ENCODE results near the gene TM9SF2. TPM values are rescaled to one million over a fixed set of nuclear protein-coding genes. Genes with fewer than 3 reads are reported as not detected.

The TM9SF2 gene
- total RNA-seq, 1 experiment from 2014 or later, result 84.0 TPM

GRCh38 chr13:99498171-99499161 is 2.8 kb upstream of the TM9SF2 start (continued):
- TF ChIP-seq, protein P1, sequence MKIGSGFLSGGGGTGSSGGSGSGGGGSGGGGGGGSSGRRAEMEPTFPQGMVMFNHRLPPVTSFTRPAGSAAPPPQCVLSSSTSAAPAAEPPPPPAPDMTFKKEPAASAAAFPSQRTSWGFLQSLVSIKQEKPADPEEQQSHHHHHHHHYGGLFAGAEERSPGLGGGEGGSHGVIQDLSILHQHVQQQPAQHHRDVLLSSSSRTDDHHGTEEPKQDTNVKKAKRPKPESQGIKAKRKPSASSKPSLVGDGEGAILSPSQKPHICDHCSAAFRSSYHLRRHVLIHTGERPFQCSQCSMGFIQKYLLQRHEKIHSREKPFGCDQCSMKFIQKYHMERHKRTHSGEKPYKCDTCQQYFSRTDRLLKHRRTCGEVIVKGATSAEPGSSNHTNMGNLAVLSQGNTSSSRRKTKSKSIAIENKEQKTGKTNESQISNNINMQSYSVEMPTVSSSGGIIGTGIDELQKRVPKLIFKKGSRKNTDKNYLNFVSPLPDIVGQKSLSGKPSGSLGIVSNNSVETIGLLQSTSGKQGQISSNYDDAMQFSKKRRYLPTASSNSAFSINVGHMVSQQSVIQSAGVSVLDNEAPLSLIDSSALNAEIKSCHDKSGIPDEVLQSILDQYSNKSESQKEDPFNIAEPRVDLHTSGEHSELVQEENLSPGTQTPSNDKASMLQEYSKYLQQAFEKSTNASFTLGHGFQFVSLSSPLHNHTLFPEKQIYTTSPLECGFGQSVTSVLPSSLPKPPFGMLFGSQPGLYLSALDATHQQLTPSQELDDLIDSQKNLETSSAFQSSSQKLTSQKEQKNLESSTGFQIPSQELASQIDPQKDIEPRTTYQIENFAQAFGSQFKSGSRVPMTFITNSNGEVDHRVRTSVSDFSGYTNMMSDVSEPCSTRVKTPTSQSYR (CRISPR knock-in tag; IDR thresholded peaks at IDR 0.05), result no peak
- peak; percentile 9; the same call in 1 of the 2 replicates for TF ChIP-seq TEAD1 (CRISPR knock-in tag; IDR thresholded peaks at IDR 0.05)

- Mint-ChIP-seq H3K27me3 (ENCODE audit: low read depth) (no peaks in the 10 kb centered on the region), H3K36me3 (peaks cover 9% of the 10 kb centered on the region), H3K4me3 (peak overlapping the region; percentile 93), H3K27ac (peak overlapping the region; percentile 95), H3K9me3 (peaks cover 17% of the 10 kb centered on the region), H3K4me1 (peaks cover 39% of the 10 kb centered on the region)
- CTCF ChIA-PET, result interaction anchor here (0.6 kb wide), 1 partner anchor 59 kb away, joined by 3 read pairs; no protein-coding TSS in a partner anchor
- peak; percentile 8 for ATAC-seq
- DNase-seq (ENCODE audit: low spot score), result no peak
- TF ChIP-seq NR1H2 (CRISPR knock-in tag; IDR thresholded peaks at IDR 0.05), result no peak
- TF ChIP-seq, protein P2, sequence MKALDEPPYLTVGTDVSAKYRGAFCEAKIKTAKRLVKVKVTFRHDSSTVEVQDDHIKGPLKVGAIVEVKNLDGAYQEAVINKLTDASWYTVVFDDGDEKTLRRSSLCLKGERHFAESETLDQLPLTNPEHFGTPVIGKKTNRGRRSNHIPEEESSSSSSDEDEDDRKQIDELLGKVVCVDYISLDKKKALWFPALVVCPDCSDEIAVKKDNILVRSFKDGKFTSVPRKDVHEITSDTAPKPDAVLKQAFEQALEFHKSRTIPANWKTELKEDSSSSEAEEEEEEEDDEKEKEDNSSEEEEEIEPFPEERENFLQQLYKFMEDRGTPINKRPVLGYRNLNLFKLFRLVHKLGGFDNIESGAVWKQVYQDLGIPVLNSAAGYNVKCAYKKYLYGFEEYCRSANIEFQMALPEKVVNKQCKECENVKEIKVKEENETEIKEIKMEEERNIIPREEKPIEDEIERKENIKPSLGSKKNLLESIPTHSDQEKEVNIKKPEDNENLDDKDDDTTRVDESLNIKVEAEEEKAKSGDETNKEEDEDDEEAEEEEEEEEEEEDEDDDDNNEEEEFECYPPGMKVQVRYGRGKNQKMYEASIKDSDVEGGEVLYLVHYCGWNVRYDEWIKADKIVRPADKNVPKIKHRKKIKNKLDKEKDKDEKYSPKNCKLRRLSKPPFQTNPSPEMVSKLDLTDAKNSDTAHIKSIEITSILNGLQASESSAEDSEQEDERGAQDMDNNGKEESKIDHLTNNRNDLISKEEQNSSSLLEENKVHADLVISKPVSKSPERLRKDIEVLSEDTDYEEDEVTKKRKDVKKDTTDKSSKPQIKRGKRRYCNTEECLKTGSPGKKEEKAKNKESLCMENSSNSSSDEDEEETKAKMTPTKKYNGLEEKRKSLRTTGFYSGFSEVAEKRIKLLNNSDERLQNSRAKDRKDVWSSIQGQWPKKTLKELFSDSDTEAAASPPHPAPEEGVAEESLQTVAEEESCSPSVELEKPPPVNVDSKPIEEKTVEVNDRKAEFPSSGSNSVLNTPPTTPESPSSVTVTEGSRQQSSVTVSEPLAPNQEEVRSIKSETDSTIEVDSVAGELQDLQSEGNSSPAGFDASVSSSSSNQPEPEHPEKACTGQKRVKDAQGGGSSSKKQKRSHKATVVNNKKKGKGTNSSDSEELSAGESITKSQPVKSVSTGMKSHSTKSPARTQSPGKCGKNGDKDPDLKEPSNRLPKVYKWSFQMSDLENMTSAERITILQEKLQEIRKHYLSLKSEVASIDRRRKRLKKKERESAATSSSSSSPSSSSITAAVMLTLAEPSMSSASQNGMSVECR (CRISPR knock-in tag; IDR thresholded peaks at IDR 0.05; ENCODE audit: borderline replicate concordance), result 0 out of 2 replicates have a peak, but pooled peaks have one; percentile 58
- POLR2A ChIA-PET, result no interaction called here
Measured at GRCh38 chr13:99500839-99501183, 461 bp upstream of the TM9SF2 start.

- no peak for DNase-seq (ENCODE audit: low spot score)
- no peak for ATAC-seq
Measured at GRCh38 chr13:99501848-99502301, 603 bp downstream of the TM9SF2 start.

GRCh38 chr13:99505814-99506269 is 4.6 kb downstream of the TM9SF2 start:
- Mint-ChIP-seq H3K27me3 (ENCODE audit: low read depth) (no peaks in the 10 kb centered on the region), H3K36me3 (peaks cover 37% of the 10 kb centered on the region), H3K4me1 (peaks cover 14% of the 10 kb centered on the region), H3K4me3 (no peak overlapping the region), H3K27ac (no peak overlapping the region), H3K9me3 (peaks cover 33% of the 10 kb centered on the region)
- ChIA-PET CTCF (interaction anchor here (0.8 to 1.1 kb wide), 4 partner anchors 9 to 64 kb away, joined by 3 to 7 read pairs (median 4); no protein-coding TSS in a partner anchor), POLR2A (no interaction called here)
- no peak for ATAC-seq
- no peak for DNase-seq (ENCODE audit: low spot score)
- TF ChIP-seq, protein P3, sequence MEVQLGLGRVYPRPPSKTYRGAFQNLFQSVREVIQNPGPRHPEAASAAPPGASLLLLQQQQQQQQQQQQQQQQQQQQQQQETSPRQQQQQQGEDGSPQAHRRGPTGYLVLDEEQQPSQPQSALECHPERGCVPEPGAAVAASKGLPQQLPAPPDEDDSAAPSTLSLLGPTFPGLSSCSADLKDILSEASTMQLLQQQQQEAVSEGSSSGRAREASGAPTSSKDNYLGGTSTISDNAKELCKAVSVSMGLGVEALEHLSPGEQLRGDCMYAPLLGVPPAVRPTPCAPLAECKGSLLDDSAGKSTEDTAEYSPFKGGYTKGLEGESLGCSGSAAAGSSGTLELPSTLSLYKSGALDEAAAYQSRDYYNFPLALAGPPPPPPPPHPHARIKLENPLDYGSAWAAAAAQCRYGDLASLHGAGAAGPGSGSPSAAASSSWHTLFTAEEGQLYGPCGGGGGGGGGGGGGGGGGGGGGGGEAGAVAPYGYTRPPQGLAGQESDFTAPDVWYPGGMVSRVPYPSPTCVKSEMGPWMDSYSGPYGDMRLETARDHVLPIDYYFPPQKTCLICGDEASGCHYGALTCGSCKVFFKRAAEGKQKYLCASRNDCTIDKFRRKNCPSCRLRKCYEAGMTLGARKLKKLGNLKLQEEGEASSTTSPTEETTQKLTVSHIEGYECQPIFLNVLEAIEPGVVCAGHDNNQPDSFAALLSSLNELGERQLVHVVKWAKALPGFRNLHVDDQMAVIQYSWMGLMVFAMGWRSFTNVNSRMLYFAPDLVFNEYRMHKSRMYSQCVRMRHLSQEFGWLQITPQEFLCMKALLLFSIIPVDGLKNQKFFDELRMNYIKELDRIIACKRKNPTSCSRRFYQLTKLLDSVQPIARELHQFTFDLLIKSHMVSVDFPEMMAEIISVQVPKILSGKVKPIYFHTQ (CRISPR knock-in tag; IDR thresholded peaks at IDR 0.05), result no peak
- no peak for TF ChIP-seq JUN (CRISPR knock-in tag; IDR thresholded peaks at IDR 0.05)
- TF ChIP-seq ZSCAN18 (CRISPR knock-in tag; IDR thresholded peaks at IDR 0.05), result no peak
- TF ChIP-seq HMGA2 (CRISPR knock-in tag; IDR thresholded peaks at IDR 0.05), result no peak
- TF ChIP-seq, protein P2 (CRISPR knock-in tag; IDR thresholded peaks at IDR 0.05; ENCODE audit: borderline replicate concordance), result no peak

More at GRCh38 chr13:99501848-99502301, 603 bp downstream of the TM9SF2 start:
- H3K4me3 Mint-ChIP-seq, result peak overlapping the region; percentile 93
- no peak for TF ChIP-seq ZNF317 (CRISPR knock-in tag; IDR thresholded peaks at IDR 0.05; ENCODE audit: borderline replicate concordance, low read depth)
- TF ChIP-seq RELA (CRISPR knock-in tag; IDR thresholded peaks at IDR 0.05; ENCODE audit: borderline replicate concordance), result no peak
- TF ChIP-seq ZNF232 (CRISPR knock-in tag; IDR thresholded peaks at IDR 0.05), result 0 out of 2 replicates have a peak, but pooled peaks have one; percentile 4
- no peak for TF ChIP-seq NFE2L1 (CRISPR knock-in tag; IDR thresholded peaks at IDR 0.05)
- ChIA-PET POLR2A (interaction anchor here (1.1 kb wide), 1 partner anchor 12 kb away, joined by 3 read pairs; no protein-coding TSS in a partner anchor), CTCF (interaction anchor here (0.8 kb wide), 1 partner anchor 58 kb away, joined by 4 read pairs; no protein-coding TSS in a partner anchor)
- H3K36me3 Mint-ChIP-seq, result peaks cover 4% of the 10 kb centered on the region; the same call in 1 of the 2 replicates
- no peaks in the 10 kb centered on the region for H3K27me3 Mint-ChIP-seq (ENCODE audit: low read depth)
- H3K27ac Mint-ChIP-seq, result peak overlapping the region; percentile 95
- peaks cover 9% of the 10 kb centered on the region for H3K9me3 Mint-ChIP-seq
- H3K4me1 Mint-ChIP-seq, result peaks cover 33% of the 10 kb centered on the region

All from WTC11 (cell line).